GM12878 (cell line): ENCODE measurements around the gene CYP26C1. TPM values are rescaled to one million over a fixed set of nuclear protein-coding genes. Genes with fewer than 3 reads are reported as not detected.

Experiments
- ATAC-seq: fragments of 200-7000 bp; cut with Tn5 transposase; 3 replicates; pipeline ENCODE4 v1.9.1; 2020; ENCODE audit warnings: mild to moderate bottlenecking, moderate library complexity
- BruUV-seq: library from RNA; stranded (reverse); fragments of 400-500 nt; replicated peaks from 2 replicates; lab custom pipeline; 2021; lab: Mats Ljungman, UMichigan
- CTCF ChIA-PET: fragments of 300-600 bp; sonication (Branson Sonifier 250); formaldehyde crosslinking; extraction: SDS; loops from one replicate; lab custom pipeline; 2021; ENCODE audit warnings: inconsistent platforms; lab: Yijun Ruan, JAX
- POLR2A ChIA-PET: fragments of 350-600 bp; formaldehyde crosslinking; extraction: SDS; loops from one replicate; lab custom pipeline; 2021; ENCODE audit warnings: inconsistent platforms; lab: Charles Lee
- RAD21 ChIA-PET: fragments of 300-600 bp; sonication (Branson Sonifier 250); formaldehyde crosslinking; loops from one replicate; lab custom pipeline; 2023; ENCODE audit warnings: antibody characterized with exemption; ENCODE audit not compliant: unreplicated experiment; lab: Charles Lee
- SMC1A ChIA-PET: fragments of 300-600 bp; sonication (Branson Sonifier 250); formaldehyde crosslinking; loops from one replicate; lab custom pipeline; 2023; ENCODE audit not compliant: unreplicated experiment, uncharacterized antibody; lab: Charles Lee
- DNase-seq: peaks from one replicate; pipeline ENCODE4 v3.0.0-alpha.2; 2011; ENCODE audit warnings: low read depth, low spot score
- FAIRE-seq: peaks from 3 replicates; lab custom pipeline; 2011; peaks lifted over from hg19 to GRCh38; lab: Jason Lieb, UNC
- H2AFZ ChIP-seq: 2 replicates; pipeline ENCODE4 v1.6.0; 2011; ENCODE audit warnings: low read depth, low read length, control low read depth; ENCODE audit not compliant: control insufficient read depth
- H3K27ac ChIP-seq: 2 replicates; pipeline ENCODE4 v1.5.1; 2011; ENCODE audit warnings: control low read depth; ENCODE audit not compliant: control insufficient read depth, insufficient read depth
- H3K27me3 ChIP-seq, 2 experiments: replicated peaks in 1 of 2; 2 replicates each; pipeline versions ENCODE4 v1.6.0 to v1.6.1; 2011; ENCODE audit warnings: low read length in 1 of 2; ENCODE audit not compliant: control insufficient read depth in 2 of 2, insufficient read depth in 2 of 2
- H3K36me3 ChIP-seq, 2 experiments: 2 replicates each; pipeline ENCODE4 v1.5.1; 2011; ENCODE audit warnings: low read length in 1 of 2; ENCODE audit not compliant: control insufficient read depth in 2 of 2, insufficient read depth in 2 of 2
- H3K4me1 ChIP-seq: 2 replicates; pipeline ENCODE4 v1.6.1; 2011; ENCODE audit warnings: mild to moderate bottlenecking, low read length, moderate library complexity, mixed read lengths; ENCODE audit not compliant: control insufficient read depth, insufficient read depth
- H3K4me2 ChIP-seq: 2 replicates; pipeline ENCODE4 v1.6.0; 2011; ENCODE audit warnings: control low read depth; ENCODE audit not compliant: control insufficient read depth, insufficient read depth
- H3K4me3 ChIP-seq: fragments of 200-600 bp; sonication (generic); 2 replicates; pipeline ENCODE4 v1.5.1; 2016
- H3K79me2 ChIP-seq: 2 replicates; pipeline ENCODE4 v1.6.0; 2011; ENCODE audit warnings: low read length; ENCODE audit not compliant: control insufficient read depth, insufficient read depth
- H3K9ac ChIP-seq: 2 replicates; pipeline ENCODE4 v1.8.0; 2011; ENCODE audit warnings: low read length, control low read depth, mixed read lengths; ENCODE audit not compliant: control insufficient read depth, insufficient read depth
- H3K9me3 ChIP-seq: replicated peaks from 3 replicates; pipeline ENCODE4 v1.5.1; 2011; ENCODE audit warnings: mild to moderate bottlenecking, low read length; ENCODE audit not compliant: control insufficient read depth, insufficient read depth
- H4K20me1 ChIP-seq: 2 replicates; pipeline ENCODE4 v1.6.0; 2011; ENCODE audit not compliant: control insufficient read depth, insufficient read depth
- CHD4 ChIP-seq: fragments of 200-600 bp; sonication (generic); IDR thresholded peaks from 2 replicates; pipeline ENCODE4 v1.6.1; 2016; ENCODE audit warnings: mild to moderate bottlenecking
- ESRRA ChIP-seq: IDR thresholded peaks from 2 replicates; pipeline ENCODE4 v1.6.1; 2012; ENCODE audit warnings: mild to moderate bottlenecking, low read length, improper control_type of control experiment
- MEF2B ChIP-seq: fragments of 450-650 bp; IDR thresholded peaks from 2 replicates; pipeline ENCODE4 v1.6.1; 2018; ENCODE audit warnings: mild to moderate bottlenecking, moderate library complexity; ENCODE audit not compliant: partially characterized antibody, poor library complexity, severe bottlenecking
- NFXL1 ChIP-seq: fragments of 450-650 bp; IDR thresholded peaks from 2 replicates; pipeline ENCODE4 v1.6.1; 2017; ENCODE audit warnings: antibody characterized with exemption, mild to moderate bottlenecking, borderline replicate concordance
- NFYA ChIP-seq: IDR thresholded peaks from 2 replicates; pipeline ENCODE4 v1.6.1; 2011; ENCODE audit warnings: low read depth, mild to moderate bottlenecking, low read length, improper control_type of control experiment, borderline replicate concordance
- WGBS: methylation state at CpG from one replicate; pipeline ENCODE4 v1.1.6; 2016; ENCODE audit warnings: low lambda C conversion rate; ENCODE audit not compliant: insufficient replicate concordance, insufficient coverage; ENCODE audit errors: missing lambda C conversion rate; 5-methylcytosine and 5-hydroxymethylcytosine counted together
- in situ Hi-C: fragments of 300-500 bp; cut with MboI; formaldehyde crosslinking; loops from 9 replicates; pipeline ENCODE4 v1.14.3; 2018; ENCODE audit warnings: mixed read lengths
- intact Hi-C: fragments of 100-400 bp; cut with micrococcal nuclease; formaldehyde crosslinking; loops from one replicate; pipeline ENCODE4 v1.14.2; 2022; ENCODE audit not compliant: unreplicated experiment
- polyA plus RNA-seq, 11 experiments: library from polyadenylated mRNA; depleted of rRNA in 4 of 11; unstranded in 6 of 11; stranded (reverse) in 5 of 11; fragments of >200 nt; fragmentation: Nextera tagmentation in 4 of 11; fragmentation: Illumina TruSeq in 1 of 11; extraction: Ambion mirVana in 4 of 11; extraction: Trizol in 1 of 11; gene quantifications; 1 replicate in 1 of 11; 2 replicates in 10 of 11; pipeline versions ENCODE4 v1.2.1 to v1.2.3, GENCODE V29; 2011 to 2016; ENCODE audit warnings: inconsistent platforms in 2 of 11, missing spikeins in 2 of 11, low read depth in 1 of 11
- total RNA-seq, 4 experiments: library from RNA; depleted of rRNA in 3 of 4; stranded (reverse); fragments of >200 nt in 3 of 4; fragmentation: Illumina TruSeq in 1 of 4; extraction: Trizol in 1 of 4; gene quantifications; 2 replicates each; pipeline versions ENCODE4 v1.2.1 to v1.2.3, GENCODE V29; 2013 to 2021
- TF ChIP-seq, protein P1 (sequence below): fragments of 450-650 bp; IDR thresholded peaks from 2 replicates; pipeline ENCODE4 v1.6.1; 2017; ENCODE audit warnings: mild to moderate bottlenecking, moderate library complexity
- TF ChIP-seq, protein P2 (sequence below): IDR thresholded peaks from 2 replicates; pipeline ENCODE4 v1.6.1; 2012; ENCODE audit warnings: mild to moderate bottlenecking, low read depth, low read length
- TF ChIP-seq, protein P3 (sequence below): IDR thresholded peaks from 2 replicates; pipeline ENCODE4 v1.6.1; 2011; ENCODE audit warnings: low read depth, mild to moderate bottlenecking, low read length, moderate library complexity, borderline replicate concordance; ENCODE audit errors: extremely low read depth

CYP26C1 gene
- total and polyA plus RNA-seq, 10 of the 15 experiments (the other 5 are each of a cell fraction or from before 2014, with no cell fraction given), result under 0.01 to 0.08 TPM; not detected in 8

DNA sequence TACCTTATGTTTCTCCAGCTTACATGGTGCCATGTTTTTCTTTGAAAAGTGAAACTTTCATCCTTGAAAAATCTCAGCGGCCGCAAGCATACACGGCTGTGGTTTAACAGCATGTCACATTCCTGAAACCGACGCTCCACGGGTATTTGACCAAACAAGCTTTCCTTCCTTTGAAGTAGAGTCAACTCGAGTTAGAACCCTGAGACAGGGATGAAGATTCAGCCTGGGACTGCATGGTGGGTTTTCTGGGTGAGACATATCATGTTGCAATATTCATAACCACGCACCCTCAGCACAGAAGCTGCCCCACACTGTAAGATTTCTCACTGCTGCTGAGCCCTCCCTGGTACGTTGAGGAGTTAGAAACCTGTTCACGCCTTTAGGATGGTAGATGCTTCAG, 21.2 kb downstream of the CYP26C1 start:
- FAIRE-seq (no peak), DNase-seq (no peak), ATAC-seq (no peak)
- ChIA-PET CTCF (interaction anchor here (1.2 to 6.3 kb wide), 4 partner anchors 209 to 276 kb away, joined by 3 to 44 read pairs (median 5); no protein-coding TSS in a partner anchor), SMC1A (interaction anchor here (0.9 to 1.1 kb wide), 2 partner anchors 13 to 268 kb away, joined by 3 read pairs; no protein-coding TSS in a partner anchor), RAD21 (interaction anchor here (0.9 kb wide), 1 partner anchor 240 kb away, joined by 5 read pairs; no protein-coding TSS in a partner anchor), POLR2A (no interaction called here)
- H3K4me1 ChIP-seq, result peaks cover 5% of the 10 kb centered on the region; the same call in 1 of the 2 replicates
- WGBS, result 48% methylated on average over 10 of the region's 10 CpGs
- no peak overlapping the region for H3K4me2 ChIP-seq
- no peak overlapping the region for H3K27ac ChIP-seq
- peaks cover 0 to 1% of the 10 kb centered on the region in 2 experiments; a peak in 2 of 4 replicates for H3K27me3 ChIP-seq
- no TSS peak for BruUV-seq
- H3K9ac ChIP-seq, result no peak overlapping the region
- H3K9me3 ChIP-seq, result no peaks in the 10 kb centered on the region
- no peak overlapping the region for H2AFZ ChIP-seq
- no peak overlapping the region for H3K4me3 ChIP-seq
- in situ Hi-C loops (loop anchor here (5.0 kb wide), 2 partner anchors 210 to 270 kb away; no protein-coding TSS in a partner anchor), intact Hi-C loops (loop anchor here (5.0 kb wide), 1 partner anchor 115 kb away; no protein-coding TSS in a partner anchor)
- H3K79me2 ChIP-seq, result no peaks in the 10 kb centered on the region
- no peaks in the 10 kb centered on the region for H4K20me1 ChIP-seq
- TF ChIP-seq MEF2B, result no peak
- no peak for TF ChIP-seq CHD4
- TF ChIP-seq ESRRA, result no peak
- TF ChIP-seq, protein P1, sequence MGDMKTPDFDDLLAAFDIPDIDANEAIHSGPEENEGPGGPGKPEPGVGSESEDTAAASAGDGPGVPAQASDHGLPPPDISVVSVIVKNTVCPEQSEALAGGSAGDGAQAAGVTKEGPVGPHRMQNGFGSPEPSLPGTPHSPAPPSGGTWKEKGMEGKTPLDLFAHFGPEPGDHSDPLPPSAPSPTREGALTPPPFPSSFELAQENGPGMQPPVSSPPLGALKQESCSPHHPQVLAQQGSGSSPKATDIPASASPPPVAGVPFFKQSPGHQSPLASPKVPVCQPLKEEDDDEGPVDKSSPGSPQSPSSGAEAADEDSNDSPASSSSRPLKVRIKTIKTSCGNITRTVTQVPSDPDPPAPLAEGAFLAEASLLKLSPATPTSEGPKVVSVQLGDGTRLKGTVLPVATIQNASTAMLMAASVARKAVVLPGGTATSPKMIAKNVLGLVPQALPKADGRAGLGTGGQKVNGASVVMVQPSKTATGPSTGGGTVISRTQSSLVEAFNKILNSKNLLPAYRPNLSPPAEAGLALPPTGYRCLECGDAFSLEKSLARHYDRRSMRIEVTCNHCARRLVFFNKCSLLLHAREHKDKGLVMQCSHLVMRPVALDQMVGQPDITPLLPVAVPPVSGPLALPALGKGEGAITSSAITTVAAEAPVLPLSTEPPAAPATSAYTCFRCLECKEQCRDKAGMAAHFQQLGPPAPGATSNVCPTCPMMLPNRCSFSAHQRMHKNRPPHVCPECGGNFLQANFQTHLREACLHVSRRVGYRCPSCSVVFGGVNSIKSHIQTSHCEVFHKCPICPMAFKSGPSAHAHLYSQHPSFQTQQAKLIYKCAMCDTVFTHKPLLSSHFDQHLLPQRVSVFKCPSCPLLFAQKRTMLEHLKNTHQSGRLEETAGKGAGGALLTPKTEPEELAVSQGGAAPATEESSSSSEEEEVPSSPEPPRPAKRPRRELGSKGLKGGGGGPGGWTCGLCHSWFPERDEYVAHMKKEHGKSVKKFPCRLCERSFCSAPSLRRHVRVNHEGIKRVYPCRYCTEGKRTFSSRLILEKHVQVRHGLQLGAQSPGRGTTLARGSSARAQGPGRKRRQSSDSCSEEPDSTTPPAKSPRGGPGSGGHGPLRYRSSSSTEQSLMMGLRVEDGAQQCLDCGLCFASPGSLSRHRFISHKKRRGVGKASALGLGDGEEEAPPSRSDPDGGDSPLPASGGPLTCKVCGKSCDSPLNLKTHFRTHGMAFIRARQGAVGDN, result no peak
- TF ChIP-seq, protein P2, sequence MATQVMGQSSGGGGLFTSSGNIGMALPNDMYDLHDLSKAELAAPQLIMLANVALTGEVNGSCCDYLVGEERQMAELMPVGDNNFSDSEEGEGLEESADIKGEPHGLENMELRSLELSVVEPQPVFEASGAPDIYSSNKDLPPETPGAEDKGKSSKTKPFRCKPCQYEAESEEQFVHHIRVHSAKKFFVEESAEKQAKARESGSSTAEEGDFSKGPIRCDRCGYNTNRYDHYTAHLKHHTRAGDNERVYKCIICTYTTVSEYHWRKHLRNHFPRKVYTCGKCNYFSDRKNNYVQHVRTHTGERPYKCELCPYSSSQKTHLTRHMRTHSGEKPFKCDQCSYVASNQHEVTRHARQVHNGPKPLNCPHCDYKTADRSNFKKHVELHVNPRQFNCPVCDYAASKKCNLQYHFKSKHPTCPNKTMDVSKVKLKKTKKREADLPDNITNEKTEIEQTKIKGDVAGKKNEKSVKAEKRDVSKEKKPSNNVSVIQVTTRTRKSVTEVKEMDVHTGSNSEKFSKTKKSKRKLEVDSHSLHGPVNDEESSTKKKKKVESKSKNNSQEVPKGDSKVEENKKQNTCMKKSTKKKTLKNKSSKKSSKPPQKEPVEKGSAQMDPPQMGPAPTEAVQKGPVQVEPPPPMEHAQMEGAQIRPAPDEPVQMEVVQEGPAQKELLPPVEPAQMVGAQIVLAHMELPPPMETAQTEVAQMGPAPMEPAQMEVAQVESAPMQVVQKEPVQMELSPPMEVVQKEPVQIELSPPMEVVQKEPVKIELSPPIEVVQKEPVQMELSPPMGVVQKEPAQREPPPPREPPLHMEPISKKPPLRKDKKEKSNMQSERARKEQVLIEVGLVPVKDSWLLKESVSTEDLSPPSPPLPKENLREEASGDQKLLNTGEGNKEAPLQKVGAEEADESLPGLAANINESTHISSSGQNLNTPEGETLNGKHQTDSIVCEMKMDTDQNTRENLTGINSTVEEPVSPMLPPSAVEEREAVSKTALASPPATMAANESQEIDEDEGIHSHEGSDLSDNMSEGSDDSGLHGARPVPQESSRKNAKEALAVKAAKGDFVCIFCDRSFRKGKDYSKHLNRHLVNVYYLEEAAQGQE, result no peak
- TF ChIP-seq NFXL1, result no peak
- no peak for TF ChIP-seq NFYA
- TF ChIP-seq, protein P3, sequence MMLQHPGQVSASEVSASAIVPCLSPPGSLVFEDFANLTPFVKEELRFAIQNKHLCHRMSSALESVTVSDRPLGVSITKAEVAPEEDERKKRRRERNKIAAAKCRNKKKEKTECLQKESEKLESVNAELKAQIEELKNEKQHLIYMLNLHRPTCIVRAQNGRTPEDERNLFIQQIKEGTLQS, result no peak
- no peaks in the 10 kb centered on the region for H3K36me3 ChIP-seq
